Activated CD4-positive, CD25-positive, alpha-beta regulatory T cell treated with anti-CD3 and anti-CD28 coated beads, Interleukin-2, amount 50 U/mL, for 16 hours (primary cell): Measurements from ENCODE around the gene FGFR3.

Experiments
- DNase-seq: peaks from one replicate; pipeline ENCODE4 v3.0.0-alpha.2; 2020; ENCODE audit warnings: low read depth, low spot score

The FGFR3 gene

DNA sequence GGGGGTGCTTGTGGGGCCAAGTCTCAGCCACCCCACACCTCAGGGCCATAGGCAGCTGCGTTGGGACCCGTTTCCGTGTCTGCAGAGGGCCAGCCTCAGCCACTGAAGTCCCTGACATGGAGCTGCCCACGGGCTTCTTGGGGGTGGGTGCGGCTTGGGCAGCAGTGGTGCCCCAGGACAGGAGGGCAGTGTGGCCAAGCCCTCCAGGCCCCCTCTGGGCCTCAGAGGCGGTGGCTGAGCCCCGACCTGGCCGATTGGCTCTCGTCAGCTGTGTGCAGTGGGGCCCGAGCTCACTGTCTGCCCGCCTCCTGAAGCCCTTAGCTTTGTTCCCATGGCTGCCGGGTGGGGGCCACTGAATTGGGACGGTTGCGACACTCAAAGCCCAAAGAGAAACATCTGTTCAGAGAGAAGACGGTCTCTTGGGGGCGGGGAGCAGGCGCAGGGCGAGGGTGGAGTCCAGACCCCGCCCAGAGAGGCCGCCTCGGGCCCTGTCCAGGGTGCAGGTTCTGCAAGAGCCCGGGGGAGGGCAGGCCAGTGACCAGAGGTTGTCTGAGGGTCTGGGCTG, 9.1 kb downstream of the FGFR3 start:
- no peak for DNase-seq

DNA sequence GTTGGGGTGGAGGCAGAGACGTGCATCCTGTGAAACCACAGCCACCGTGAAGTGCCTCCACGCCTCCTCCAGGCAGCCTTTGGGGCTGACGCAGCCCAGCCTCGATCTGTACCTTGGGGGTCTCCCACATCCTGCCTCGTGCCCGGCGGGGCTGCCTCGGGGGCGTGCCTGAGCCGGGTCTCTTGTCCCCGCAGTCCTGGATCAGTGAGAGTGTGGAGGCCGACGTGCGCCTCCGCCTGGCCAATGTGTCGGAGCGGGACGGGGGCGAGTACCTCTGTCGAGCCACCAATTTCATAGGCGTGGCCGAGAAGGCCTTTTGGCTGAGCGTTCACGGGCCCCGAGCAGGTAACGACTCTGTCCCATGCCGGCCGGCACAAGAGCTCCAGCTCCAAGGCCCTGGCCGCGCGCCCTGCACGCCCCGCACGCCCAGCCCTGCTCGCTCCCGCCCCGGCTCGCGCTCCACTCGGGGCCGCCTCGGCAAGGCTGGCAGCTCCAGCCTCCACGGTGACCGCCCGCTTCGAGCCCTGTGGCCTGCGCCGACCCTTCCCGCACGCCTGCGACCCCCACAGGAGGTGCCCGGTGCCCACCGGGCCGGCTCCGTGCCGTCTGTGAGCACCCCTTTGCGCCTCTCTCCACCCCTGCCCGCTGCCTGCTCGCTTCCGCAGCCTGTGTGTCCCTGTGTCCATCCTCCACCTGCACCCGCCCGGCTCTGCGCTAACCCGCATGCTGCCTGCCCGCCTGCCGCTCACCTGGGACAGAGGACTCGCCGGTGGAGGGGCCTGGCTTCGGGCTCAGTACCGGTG, 9.8 kb downstream of the FGFR3 start:
- no peak for DNase-seq

DNA sequence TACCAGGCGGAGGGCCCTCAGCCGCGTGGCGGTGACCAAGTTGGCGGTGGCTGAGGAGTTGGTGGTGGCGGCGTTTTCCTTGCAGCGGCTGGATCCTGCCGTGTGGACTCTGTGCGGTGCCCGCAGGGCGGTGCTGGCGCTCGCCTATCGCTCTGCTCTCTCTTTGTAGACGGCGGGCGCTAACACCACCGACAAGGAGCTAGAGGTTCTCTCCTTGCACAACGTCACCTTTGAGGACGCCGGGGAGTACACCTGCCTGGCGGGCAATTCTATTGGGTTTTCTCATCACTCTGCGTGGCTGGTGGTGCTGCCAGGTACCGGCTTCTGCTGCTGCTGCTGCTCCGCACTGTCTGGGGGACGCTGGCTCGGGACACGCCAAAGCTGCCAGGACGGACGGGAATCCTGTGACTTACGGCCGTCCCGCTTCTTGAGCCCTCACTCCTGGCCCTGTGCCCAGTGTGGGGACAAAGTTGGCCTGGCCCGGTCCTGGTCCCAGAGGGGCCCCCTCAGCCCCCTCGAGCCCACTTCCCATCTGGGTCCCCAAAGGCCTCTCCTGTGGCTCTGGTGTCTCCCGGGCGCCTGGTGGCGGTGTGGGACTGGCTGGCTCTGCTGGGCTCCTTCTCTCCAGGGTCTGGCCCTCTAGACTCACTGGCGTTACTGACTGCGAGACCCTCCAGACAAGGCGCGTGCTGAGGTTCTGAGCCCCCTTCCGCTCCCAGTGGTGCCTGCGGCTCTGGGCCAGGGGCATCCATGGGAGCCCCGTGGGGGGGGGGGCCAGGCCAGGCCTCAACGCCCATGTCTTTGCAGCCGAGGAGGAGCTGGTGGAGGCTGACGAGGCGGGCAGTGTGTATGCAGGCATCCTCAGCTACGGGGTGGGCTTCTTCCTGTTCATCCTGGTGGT, 10.7 kb downstream of the FGFR3 start:
- no peak for DNase-seq

DNA sequence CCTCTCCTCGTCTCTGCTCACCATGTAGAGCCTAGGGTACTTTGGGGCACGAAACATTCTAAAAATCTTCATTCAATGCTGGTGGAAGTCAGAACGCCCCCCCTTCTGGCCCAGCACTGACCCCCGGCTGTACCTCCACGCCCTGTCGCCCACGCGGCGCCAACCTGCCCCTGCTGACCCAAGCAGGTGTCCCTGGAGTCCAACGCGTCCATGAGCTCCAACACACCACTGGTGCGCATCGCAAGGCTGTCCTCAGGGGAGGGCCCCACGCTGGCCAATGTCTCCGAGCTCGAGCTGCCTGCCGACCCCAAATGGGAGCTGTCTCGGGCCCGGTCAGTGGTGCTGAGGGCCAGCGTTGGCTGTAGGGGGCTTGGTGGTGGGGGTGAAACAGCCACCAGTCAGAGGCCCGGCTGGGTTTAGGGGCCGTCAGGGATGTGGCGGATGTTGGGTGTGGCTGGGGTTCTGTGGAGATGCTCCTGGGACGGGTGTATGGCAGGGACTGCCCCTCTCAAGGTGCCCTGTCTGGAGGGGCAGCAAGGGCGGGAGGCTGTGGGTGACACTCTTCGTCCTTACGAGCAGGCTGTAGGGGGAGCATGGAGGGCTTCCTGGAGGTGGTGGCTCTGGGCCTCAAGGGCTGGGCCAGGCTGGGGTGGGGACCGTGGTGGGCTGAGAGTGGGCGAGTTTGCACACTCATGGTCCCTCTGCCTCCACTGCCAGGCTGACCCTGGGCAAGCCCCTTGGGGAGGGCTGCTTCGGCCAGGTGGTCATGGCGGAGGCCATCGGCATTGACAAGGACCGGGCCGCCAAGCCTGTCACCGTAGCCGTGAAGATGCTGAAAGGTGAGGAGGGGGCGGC, 11.8 kb downstream of the FGFR3 start:
- DNase-seq: no peak

DNA sequence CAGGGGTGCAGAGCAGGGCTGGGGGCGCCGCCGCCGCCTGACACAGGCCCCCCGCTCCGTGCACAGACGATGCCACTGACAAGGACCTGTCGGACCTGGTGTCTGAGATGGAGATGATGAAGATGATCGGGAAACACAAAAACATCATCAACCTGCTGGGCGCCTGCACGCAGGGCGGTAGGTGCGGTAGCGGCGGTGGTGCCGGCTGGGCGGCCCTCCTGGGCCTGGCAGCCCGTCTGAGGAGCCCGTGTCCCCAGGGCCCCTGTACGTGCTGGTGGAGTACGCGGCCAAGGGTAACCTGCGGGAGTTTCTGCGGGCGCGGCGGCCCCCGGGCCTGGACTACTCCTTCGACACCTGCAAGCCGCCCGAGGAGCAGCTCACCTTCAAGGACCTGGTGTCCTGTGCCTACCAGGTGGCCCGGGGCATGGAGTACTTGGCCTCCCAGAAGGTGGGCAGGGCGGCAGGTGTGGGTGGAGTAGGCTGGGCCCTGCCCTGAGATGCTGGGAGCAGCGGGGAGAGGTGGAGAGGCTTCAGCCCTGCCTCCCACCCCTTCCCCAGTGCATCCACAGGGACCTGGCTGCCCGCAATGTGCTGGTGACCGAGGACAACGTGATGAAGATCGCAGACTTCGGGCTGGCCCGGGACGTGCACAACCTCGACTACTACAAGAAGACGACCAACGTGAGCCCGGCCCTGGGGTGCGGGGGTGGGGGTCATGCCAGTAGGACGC, 12.6 kb downstream of the FGFR3 start:
- no peak for DNase-seq

DNA sequence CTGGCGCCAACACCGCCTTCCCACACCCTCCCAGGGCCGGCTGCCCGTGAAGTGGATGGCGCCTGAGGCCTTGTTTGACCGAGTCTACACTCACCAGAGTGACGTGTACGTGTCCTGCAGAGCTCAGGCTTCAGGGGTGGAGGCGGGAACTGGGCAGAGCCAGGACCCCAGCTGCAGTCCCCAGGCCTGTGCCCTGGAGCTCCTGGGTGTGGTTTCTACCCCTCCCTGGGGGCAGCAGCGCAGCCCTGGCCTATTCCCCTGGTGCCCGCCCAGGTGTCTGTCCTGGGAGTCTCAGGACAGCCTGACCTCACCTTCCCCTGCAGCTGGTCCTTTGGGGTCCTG, 13.1 kb downstream of the FGFR3 start:
- DNase-seq: no peak

DNA sequence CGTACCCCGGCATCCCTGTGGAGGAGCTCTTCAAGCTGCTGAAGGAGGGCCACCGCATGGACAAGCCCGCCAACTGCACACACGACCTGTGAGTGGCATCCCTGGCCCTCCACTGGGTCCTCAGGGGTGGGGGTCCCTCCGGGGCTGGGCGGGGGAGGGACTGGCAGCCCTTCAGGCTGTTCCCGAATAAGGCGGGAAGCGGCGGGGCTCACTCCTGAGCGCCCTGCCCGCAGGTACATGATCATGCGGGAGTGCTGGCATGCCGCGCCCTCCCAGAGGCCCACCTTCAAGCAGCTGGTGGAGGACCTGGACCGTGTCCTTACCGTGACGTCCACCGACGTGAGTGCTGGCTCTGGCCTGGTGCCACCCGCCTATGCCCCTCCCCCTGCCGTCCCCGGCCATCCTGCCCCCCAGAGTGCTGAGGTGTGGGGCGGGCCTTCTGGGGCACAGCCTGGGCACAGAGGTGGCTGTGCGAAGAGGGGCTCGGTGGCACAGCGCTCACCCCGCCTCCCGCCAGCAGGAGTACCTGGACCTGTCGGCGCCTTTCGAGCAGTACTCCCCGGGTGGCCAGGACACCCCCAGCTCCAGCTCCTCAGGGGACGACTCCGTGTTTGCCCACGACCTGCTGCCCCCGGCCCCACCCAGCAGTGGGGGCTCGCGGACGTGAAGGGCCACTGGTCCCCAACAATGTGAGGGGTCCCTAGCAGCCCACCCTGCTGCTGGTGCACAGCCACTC, 13.7 kb downstream of the FGFR3 start:
- DNase-seq: no peak

DNA sequence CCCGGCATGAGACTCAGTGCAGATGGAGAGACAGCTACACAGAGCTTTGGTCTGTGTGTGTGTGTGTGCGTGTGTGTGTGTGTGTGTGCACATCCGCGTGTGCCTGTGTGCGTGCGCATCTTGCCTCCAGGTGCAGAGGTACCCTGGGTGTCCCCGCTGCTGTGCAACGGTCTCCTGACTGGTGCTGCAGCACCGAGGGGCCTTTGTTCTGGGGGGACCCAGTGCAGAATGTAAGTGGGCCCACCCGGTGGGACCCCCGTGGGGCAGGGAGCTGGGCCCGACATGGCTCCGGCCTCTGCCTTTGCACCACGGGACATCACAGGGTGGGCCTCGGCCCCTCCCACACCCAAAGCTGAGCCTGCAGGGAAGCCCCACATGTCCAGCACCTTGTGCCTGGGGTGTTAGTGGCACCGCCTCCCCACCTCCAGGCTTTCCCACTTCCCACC, 14.3 kb downstream of the FGFR3 start:
- DNase-seq: no peak

DNA sequence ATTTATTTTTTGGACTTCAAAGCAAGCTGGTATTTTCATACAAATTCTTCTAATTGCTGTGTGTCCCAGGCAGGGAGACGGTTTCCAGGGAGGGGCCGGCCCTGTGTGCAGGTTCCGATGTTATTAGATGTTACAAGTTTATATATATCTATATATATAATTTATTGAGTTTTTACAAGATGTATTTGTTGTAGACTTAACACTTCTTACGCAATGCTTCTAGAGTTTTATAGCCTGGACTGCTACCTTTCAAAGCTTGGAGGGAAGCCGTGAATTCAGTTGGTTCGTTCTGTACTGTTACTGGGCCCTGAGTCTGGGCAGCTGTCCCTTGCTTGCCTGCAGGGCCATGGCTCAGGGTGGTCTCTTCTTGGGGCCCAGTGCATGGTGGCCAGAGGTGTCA, 15.3 kb downstream of the FGFR3 start:
- DNase-seq: no peak

DNA sequence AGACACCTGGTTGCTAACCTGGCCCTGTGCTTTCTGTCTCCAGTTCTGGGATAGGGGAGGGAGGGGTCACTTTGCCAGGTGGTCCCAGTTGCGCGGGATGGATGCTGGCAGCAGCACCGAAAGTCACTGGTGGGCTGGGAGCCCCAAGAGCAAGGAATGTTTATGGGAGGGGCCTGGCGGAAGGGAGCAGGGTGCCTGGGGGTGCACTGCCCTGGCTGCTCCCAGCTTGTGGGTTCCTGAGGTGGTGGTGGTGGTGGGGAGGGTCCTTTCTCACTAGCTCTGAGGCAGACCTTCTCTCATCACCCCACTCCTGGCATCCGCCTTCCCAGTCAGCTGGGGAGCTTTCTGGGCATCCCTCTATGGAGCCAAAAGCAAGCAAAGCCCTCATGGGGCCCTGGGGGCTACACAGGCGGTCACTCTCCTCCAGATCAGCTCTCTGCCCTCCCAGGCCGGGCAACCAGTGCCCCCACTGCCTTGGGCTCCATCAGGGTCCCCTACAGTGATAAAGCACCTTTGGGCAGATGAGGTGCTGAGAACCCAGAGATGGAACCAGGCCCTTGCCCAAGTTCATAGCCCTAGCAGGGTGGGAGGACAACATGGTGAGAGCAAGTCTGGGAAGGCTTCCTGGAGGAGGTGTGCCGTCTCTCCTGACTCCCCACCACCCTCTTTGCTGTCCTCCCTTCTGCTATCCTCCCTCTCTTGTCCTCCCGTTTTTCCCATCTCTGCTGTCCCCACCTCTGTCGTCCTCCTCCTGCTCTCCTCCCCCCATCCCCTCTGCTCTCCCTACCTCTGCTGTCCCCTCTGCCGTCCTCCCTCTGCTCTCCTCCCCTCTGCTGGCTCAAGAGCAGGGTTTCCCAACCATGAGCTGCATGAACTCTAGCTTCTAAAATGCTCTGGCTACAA, 16.0 kb downstream of the FGFR3 start:
- no peak for DNase-seq

DNA sequence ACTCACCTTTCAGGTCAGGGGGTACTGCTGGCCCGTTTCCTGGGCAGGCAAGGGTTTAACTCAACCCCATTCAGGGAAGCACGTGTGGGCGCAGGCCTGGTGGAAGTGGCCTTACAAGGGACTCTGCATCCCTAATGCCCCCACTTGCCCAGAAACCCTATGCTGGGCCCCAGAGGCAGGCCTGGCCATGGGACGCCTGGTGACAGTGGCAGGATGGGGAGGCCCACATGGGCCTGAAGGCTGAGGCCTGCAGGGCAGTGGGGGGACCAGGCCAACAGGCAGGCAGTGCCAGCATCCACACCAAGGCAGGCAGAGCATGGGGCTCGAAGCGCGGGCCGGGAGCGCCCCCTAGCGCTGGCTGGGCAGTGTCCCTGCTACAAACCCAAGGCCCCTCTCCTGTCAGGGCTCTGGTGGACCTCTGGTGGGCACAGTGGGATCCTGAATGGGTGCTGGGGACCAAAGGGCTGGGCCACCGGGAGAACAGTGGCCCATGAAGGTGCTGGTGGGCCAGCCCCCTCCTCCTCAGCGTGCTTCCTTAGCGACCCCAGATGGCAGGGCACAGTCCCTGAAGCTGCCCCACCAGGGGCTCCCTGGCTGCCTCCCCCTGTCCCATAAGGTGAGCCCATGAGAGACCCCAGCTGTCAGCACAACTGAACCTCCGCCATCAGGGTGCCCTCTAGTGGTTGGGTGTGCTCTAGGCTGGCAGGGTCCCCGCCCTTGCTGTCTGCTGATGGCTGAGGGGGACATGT, 16.8 kb downstream of the FGFR3 start:
- DNase-seq: peak; percentile 24

DNA sequence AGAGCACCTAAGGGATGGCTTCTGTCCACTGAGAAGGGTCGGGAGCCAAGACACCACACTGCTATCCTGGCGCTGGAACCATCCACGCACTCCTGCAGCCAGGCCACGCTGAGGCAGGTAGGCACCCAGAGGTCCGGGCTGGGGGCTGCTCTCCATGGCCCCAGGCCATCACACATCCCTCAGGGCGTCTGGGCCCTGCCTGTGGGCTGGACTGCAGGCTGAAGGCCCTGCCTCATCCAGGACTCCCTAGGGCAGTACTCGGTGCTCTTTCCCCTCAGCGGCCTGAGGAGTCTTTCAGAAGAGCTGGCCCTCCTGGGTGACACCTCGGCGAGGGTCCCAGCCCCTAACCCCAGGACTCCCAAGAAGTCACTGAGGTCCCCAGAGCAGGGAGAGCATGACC, 17.7 kb downstream of the FGFR3 start:
- no peak for DNase-seq

DNA sequence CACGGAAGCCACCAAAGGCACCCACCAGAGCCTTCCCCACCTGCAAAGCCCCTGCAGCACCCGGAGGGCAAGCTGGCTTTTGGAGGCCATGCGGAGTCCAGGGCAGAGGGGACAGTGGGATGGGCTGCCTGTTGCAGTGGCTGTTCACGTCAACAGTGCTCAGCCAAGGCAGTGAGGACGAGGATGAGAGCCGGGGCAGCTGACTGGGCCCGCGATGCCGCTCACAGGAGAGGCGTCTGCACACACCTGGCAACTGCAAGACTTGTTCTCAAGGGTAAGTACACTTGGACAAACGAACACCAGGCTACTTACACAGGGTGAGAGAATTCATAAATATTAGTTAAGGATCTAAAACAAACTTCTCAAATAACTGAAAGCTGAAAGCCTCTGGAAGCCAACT, 19.6 kb downstream of the FGFR3 start:
- no peak for DNase-seq

DNA sequence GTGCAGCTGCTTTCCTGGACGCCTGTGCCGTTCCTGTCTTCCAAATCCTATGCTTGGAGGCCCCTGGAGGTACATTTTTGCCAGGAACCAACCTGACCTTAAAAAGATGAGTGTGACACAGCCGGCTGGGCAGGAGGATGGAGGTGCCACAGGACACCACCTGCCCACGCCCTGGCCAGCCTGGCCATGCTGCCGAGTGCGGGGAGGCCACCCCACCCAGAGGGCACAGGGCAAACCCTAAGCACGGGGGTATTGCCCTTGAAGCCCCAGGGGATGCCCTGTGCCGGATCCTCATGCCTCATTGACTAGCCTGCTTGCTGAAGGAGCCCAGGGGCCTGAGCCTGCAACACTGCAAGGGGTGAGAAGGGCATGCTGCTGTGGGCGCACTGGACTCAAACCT, 20.1 kb downstream of the FGFR3 start:
- DNase-seq: no peak

DNA sequence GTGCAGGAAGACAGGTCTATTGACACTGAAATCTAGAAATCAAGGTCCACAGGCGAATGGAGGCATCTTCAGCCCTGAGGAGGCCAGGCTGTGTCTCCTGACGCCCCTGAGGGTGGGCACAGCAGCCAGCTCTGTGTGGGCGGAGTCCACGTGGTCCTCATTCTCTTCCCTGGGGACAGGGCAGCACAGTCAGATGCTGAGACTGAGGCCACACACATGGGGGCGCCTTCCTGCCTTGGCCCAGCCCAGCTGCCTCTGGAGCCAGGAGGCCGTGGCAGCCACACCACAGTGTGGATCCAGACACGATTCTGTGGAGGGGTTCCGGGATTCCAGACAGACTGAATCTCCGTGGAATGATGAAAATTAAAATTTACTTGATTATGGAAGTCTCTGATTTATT, 20.8 kb downstream of the FGFR3 start:
- no peak for DNase-seq

DNA sequence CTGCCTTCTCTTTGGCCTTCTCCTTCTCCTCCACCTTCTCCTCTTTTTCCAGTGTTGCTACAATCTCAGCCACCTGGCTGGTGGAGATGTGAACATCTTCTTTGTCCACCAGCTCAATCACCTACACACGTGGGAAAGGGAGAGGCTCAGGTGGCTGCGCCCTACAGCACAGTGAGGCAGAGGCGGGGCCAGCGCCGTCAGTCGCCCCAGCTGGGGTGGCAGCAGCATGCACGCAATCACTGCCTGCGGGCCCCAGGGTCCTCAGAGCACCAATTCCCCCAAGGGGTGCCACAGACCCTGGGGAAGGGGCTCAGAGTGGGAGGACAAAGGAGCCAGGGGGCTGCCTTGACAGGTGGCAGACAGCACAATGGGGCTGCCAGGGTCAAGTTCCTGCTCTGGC, 21.4 kb downstream of the FGFR3 start:
- no peak for DNase-seq

DNA sequence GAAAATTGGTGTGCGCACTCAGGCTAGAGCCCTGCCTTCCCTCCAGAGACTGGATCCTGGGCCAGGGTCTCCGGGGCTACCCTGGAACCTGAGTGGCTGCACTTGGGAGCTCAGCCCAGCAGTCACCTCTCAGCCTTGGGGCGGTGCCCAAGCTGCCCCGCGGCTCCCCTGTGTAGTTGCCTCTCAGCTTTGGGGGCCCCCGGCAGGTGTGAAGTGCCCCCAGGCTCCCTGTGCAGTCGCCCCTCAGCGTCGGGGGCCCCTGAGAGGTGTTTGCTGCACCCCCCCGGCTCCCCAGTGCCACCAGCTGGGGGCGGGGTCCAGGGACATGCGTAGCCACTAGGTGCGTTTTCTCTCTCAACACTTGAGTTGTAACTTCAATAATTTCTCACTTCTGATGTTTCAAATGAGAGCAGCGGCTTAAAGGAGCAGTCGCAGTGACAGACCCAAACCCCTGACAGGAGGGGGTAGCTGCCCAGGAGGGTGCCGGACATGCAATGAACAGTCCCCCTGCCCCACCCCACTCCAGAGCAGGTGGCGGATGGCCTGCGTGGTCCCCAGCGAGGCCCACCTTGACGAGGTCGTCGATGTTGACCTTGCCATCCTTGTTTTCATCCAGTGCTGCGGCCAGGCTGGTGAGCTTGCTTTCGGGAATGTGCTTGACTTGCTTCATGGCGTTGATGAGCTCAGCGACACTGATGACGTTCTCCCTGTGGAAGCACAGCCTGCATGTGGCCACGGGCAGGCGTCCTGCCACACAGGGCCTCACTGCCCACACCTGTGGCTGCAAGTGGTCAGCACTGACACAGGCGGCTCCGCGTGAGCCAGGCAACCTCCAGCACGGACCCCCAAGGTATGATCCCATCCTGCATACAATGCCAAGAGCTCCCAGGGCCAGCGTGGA, 22.3 kb downstream of the FGFR3 start:
- no peak for DNase-seq
